SW480 (cell line): ENCODE results near the gene SORL1-AS1.
"Not testable (repeated sequence)": the region's sequence is repeated elsewhere in the genome, so short reads cannot be mapped to it uniquely, and the experiment has no call there.

Source experiments
- DNase-seq: peaks from one replicate; pipeline ENCODE4 v3.0.0-alpha.2; 2016; ENCODE audit warnings: low spot score

Gene SORL1-AS1

DNA sequence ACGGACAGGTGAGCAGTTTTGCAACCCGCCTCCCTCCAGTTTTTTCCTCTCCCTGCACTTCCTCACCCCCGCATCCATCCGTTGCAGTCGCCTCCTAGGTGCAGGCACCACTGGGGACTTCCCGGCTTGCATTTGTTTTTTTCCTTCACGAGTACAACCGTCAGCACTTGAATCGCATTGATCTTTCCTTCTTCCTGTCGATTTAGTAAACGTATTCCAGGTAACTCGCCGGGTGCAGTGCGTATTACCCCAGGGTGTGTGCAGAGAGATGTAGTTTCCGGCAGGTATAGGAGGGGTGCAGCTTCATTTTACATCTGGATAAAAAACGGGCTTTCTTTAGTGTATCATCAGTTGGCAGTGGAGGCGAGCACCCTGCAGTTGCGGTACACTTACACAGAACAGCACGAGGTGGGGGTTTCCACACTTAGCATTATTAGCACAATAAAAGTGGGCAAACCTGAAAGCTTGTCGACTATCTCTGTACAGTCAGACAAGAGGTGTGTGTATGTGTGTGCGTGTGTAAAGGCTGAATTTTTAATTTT lies at the start of gene SORL1-AS1:
SORL1-AS1 (minus strand) TSS at position 359 of the 542 bp plus-strand sequence.
- peak; percentile 53 for DNase-seq

DNA sequence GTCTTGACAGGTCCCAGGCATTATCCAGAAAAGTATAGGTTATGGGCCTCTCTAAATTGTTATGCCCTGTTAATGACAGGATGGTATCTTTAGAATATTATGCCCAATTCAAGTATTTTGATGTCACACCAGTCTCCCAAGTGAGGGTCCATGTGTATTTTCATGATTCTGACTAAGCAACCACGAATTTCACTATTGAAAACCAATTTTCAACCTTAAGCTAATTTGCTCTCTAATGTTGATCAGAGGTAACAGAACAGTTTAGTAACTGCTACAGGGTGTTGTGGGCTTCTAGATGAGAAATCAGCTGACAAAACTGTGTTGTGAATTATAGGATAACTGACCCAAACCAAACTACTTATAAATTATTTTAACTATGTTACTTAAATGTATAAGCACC lies 48.0 kb upstream of the SORL1-AS1 start:
- no peak for DNase-seq

- DNase-seq = no peak
Measured at GRCh38 chr11:121500275-121500674, 47.5 kb upstream of the SORL1-AS1 start.

DNA sequence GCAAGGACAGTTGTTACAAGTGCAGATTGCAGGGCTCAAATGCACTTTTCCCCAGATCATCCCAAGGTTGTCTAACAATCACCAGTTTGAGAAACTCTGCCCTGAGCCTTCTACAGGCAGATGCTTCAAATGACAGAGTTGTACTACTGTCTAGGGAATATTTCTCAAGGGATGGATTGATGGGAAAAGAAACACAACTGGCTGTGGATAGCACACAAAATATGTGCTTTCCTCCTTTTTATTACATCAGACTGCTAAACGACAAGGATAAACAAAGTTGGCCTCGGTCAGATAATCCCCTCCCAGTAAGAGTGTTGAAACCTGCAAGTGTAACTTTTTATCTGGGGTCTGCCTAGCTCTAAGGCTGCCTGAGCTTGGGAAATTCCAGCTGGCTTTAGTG lies 46.6 kb upstream of the SORL1-AS1 start:
- no peak for DNase-seq

DNA sequence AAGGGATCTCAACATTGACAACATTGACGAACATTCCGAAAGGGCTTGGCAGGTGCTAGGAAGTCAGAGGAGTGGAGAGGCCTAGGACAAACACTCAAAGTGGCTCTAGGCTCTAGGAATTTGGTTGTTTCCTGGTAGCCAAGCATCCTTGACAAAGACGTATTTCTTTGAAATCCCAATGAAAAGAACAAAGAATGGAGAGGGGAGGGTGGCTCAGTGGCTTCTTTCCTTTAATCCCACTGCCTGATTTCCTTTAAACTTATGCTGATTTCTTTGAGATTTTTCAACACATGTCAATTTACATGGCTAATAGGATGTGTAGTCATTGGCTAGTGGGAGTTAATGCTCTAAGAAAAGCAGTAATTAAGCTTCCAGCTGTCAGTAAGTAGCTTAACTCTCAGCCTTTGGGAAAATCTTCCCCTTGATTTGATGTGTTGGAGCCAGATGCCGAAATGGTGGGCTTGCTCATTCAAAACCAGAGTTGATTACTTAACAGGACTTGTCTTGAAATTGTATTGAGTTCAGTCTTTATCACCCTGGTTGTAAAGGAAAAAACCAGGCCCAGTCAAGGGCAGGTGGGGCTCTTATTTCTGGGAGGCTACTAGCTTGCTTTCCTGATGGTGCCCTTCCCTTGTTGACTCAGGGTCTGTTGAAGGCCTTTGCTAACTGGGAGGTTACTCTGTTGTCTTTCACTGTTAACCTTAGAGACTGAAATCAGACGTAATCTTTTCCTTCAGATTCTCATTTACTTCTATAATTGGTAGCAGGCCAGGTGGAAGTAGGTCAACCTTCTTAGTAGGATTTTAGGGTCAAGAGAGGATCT lies 44.6 kb upstream of the SORL1-AS1 start:
- DNase-seq = no peak

GRCh38 chr11:121494355-121495099 lies 41.8 kb upstream of the SORL1-AS1 start:
- DNase-seq = no peak

DNA sequence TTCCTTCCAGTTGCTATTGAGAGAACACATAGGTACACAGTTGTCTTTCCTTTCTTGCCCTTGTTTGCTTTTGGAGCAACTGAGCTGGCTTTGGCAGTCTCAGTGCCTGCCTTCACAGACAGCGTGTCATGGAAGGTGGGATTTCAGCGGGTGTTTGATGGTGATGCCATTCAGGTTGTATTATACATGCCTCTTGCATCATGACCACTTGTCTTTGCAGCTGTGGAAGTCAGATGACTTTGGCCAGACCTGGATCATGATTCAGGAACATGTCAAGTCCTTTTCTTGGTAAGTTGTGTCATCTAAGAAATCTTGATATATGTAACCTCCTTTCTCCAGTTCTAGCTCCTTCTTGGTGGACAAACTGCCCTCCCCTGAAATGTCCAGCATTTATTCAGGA lies 37.1 kb upstream of the SORL1-AS1 start:
- no peak for DNase-seq

- no peak for DNase-seq
Measured at GRCh38 chr11:121488641-121489040, 35.9 kb upstream of the SORL1-AS1 start.

DNA sequence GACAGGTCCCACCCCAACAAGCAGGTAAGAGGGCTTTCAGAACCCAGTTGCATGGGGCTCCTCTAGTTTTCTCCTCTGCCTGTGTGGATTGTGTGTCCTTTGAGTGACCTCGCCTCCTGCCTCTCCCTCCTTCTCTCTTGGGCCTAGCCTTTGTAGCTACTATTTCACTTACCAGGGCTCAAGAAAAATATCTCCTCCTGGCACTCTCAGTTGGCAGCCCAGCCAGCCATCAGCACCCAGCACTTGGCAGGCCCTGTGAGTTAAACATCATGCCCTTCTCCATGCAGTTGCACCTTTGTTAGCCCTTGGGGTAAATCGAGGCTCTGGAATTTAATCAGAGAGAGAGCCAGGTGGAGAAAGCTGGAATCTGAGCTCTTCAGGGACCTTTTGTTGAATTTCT lies 35.4 kb upstream of the SORL1-AS1 start:
- no peak for DNase-seq

DNA sequence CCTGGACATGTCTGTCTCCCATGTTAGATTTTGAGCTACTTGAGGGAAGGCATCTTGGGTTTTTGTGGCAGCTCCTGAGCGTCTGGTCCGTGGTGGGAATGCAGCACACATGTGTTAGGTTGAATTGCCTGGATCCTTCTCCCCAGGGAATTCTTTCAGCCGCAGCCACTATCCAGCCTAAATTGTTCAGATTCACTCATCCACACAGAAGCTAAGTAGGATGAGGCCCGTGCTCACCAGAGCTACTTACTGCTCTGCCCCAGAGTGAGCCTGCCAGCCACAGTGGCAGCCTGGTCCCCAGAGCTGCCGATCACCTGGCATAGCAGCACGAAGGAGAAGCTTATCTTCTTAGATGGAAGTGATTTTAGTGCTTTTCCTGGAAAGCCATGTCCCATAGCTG lies 34.4 kb upstream of the SORL1-AS1 start:
- no peak for DNase-seq

GRCh38 chr11:121486054-121486453 lies 33.3 kb upstream of the SORL1-AS1 start:
- no peak for DNase-seq

- DNase-seq = no peak
Measured at GRCh38 chr11:121485216-121485615, 32.4 kb upstream of the SORL1-AS1 start.

DNA sequence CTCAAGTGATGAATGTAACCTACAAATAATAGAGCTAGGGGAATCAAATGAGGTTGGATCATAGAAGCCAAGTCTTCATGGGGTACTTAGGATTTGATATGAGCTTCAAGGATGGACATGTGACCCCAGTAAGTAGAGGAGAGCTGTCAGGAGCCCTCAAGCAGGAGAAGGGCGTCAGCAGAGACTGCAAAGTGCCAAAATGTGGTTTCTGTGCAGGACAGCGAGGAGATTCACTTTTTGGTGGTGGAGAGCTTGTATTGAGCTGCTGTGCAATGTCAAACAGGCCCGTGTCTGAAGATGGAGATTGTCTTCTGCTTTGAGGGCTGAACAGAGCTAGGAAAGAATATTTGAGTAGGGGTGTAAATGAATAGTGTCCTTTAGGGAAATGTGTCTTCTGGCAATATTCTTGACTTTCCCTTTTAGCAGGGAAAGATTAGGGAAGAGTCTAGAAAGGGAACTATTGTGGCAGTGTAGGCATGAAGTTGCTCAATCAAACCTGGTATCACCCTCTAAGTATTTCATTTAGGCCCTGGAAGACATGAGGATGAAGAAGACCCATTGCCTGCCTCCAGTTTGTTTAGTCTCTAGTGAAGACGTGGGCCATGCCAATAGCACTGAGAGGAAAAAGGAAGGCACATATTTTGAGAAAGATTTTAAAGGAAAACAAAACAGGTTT lies 31.2 kb upstream of the SORL1-AS1 start:
- DNase-seq = no peak

- DNase-seq = no peak
Measured at GRCh38 chr11:121482231-121483129, 29.7 kb upstream of the SORL1-AS1 start.

DNA sequence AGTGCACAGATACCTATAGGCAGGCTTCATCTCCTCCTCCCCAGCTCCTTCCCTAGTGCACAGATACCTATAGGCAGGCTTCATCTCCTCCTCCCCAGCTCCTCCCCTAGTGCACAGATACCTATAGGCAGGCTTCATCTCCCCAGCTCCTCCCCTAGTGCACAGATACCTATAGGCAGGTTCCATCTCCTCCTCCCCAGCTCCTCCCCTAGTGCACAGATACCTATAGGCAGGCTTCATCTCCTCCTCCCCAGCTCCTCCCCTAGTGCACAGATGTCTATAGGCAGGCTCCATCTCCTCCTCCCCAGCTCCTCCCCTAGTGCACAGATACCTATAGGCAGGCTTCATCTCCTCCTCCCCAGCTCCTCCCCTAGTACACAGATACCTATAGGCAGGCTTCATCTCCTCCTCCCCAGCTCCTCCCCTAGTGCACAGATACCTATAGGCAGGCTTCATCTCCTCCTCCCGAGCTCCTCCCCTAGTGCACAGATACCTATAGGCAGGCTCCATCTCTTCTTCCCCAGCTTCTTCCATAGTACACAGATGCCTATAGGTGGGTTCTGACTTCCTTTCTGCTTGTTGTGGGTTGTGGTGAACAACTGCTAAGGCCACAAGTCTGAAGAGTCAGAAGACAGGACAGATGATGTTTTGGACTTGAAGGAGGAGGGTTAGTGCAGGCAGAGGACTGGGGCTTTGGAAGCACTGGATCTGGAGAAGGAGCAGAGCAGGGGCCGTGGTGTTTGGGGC lies 28.9 kb upstream of the SORL1-AS1 start:
- not testable (repeated sequence) for DNase-seq

DNA sequence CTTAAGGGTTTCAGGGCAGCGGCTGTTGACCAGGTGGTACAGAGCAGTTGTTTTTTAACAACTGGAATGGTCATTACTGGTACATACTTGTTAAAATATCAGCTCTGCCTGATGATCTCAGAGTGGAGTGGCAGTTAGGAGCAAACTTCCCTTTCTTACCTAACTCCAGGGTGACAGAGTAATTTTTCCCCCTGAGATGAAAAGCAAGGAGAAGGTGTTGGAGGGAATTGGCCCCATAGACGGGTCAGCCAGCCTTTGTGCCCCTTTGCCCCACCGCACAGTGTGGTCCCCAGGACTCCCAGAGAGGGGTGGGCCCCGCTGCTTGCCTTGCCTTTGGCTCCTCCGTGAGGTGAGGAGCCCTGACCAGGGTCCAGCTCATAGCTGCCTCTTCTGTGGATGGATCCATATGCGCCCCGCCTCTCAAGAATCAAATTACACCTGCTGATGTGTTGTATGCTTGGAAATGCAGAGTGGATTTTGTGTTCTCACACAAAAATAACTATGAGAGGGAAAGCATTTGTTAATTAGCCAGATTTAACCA lies 27.0 kb upstream of the SORL1-AS1 start:
- no peak for DNase-seq

- no peak for DNase-seq
Measured at GRCh38 chr11:121478895-121479697, 26.3 kb upstream of the SORL1-AS1 start.

DNA sequence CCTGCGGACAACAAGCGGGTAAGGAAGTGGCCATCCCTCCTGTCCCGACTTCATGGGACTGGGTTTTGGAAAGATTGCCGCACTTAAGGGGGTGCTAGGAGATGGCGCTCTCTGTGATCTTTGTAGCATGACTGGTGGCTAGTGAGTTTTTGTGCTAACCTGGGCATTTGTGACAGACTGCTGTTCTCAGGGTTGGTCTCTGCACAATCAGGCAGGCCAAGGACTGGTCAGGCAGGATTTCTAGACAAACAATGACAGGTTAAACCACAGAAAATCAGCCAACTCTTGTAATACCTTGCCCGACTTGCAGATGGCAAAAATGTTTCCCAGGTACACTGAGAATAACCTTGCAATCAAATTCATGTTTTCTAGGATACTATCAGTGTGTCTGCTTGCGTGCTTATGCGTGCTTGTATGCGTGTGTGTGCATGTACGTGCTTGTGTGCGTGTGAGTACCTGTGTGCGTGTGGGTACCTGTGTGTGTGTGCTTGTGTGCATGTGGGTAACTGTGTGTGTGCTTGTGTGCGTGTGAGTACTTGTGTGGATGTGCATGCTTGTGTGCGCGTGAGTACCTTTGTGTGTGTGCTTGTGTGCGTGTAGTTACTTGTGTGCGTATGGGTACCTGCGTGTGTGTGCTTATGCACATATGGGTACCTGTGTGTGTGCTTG lies 25.6 kb upstream of the SORL1-AS1 start:
- DNase-seq = no peak
